ENCODE measurements around the gene ITPRIPL2. TPM values are rescaled to one million over a fixed set of nuclear protein-coding genes. Genes with fewer than 3 reads are reported as not detected.

Gene ITPRIPL2
- total RNA-seq, 4 donors from 2014 or later = 13.3 to 18.9 (median 18.5) TPM

- Histone ChIP-seq H3K9me3 (no peaks in the 10 kb centered on the region), H3K27me3 (no peaks in the 10 kb centered on the region), H3K36me3 (no peaks in the 10 kb centered on the region), H3K4me1 (peaks cover 32 to 36% of the 10 kb centered on the region in 2 donors), H3K27ac (peak overlapping the region; percentile 68 to 81 (median 74)), H3K4me3 (no peak overlapping the region)
- no peak for TF ChIP-seq POLR2A (IDR thresholded peaks at IDR 0.05)
- TF ChIP-seq, protein P1, sequence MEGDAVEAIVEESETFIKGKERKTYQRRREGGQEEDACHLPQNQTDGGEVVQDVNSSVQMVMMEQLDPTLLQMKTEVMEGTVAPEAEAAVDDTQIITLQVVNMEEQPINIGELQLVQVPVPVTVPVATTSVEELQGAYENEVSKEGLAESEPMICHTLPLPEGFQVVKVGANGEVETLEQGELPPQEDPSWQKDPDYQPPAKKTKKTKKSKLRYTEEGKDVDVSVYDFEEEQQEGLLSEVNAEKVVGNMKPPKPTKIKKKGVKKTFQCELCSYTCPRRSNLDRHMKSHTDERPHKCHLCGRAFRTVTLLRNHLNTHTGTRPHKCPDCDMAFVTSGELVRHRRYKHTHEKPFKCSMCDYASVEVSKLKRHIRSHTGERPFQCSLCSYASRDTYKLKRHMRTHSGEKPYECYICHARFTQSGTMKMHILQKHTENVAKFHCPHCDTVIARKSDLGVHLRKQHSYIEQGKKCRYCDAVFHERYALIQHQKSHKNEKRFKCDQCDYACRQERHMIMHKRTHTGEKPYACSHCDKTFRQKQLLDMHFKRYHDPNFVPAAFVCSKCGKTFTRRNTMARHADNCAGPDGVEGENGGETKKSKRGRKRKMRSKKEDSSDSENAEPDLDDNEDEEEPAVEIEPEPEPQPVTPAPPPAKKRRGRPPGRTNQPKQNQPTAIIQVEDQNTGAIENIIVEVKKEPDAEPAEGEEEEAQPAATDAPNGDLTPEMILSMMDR (IDR thresholded peaks at IDR 0.05 in 4 of 5, conservative IDR thresholded peaks at IDR 0.05 in 1 of 5) = no peak
- no peak for DNase-seq
- intact Hi-C loops (cut with DNase I; ENCODE audit: low total_unique reads) = no loop called here
- ATAC-seq = no peak
- in situ Hi-C loops (cut with MboI; ENCODE audit: low sequenced_read_pairs in 4 of 4) = no loop called here
Observed at GRCh38 chr16:19132255-19132654, 18.5 kb downstream of the ITPRIPL2 start.

GRCh38 chr16:19132898-19133297 lies 19.1 kb downstream of the ITPRIPL2 start:
- intact Hi-C loops (cut with DNase I; ENCODE audit: low total_unique reads) = no loop called here
- peak in 1 of 2 donors; percentile 28 for DNase-seq
- peaks cover 36 to 39% of the 10 kb centered on the region in 2 donors for H3K4me1 ChIP-seq

GRCh38 chr16:19133600-19133999 lies 19.8 kb downstream of the ITPRIPL2 start:
- no peak for TF ChIP-seq POLR2A (IDR thresholded peaks at IDR 0.05)
- TF ChIP-seq, protein P1 (IDR thresholded peaks at IDR 0.05 in 4 of 5, conservative IDR thresholded peaks at IDR 0.05 in 1 of 5) = no peak
- H3K4me3 ChIP-seq = no peak overlapping the region
- intact Hi-C loops (cut with DNase I; ENCODE audit: low total_unique reads) (no loop called here), in situ Hi-C loops (cut with MboI; ENCODE audit: low sequenced_read_pairs in 4 of 4) (no loop called here)
- H3K4me1 ChIP-seq = peaks cover 36 to 40% of the 10 kb centered on the region in 2 donors
- peak overlapping the region in 3 of 4 donors; percentile 13 to 81 (median 78) for H3K27ac ChIP-seq
- no peaks in the 10 kb centered on the region for H3K27me3 ChIP-seq
- H3K36me3 ChIP-seq = no peaks in the 10 kb centered on the region
- no peaks in the 10 kb centered on the region for H3K9me3 ChIP-seq
- ATAC-seq (no peak), DNase-seq (no peak)

More at GRCh38 chr16:19132898-19133297, 19.1 kb downstream of the ITPRIPL2 start:
- peak; percentile 22 to 38 for ATAC-seq
- in situ Hi-C loops (cut with MboI; ENCODE audit: low sequenced_read_pairs in 4 of 4) = no loop called here
- Histone ChIP-seq H3K27me3 (no peaks in the 10 kb centered on the region), H3K36me3 (no peaks in the 10 kb centered on the region), H3K27ac (peak overlapping the region in 3 of 4 donors; percentile 71 to 81 (median 78)), H3K9me3 (no peaks in the 10 kb centered on the region), H3K4me3 (no peak overlapping the region)
- TF ChIP-seq, protein P1 (IDR thresholded peaks at IDR 0.05 in 4 of 5, conservative IDR thresholded peaks at IDR 0.05 in 1 of 5) = no peak
- no peak for TF ChIP-seq POLR2A (IDR thresholded peaks at IDR 0.05)

DNA sequence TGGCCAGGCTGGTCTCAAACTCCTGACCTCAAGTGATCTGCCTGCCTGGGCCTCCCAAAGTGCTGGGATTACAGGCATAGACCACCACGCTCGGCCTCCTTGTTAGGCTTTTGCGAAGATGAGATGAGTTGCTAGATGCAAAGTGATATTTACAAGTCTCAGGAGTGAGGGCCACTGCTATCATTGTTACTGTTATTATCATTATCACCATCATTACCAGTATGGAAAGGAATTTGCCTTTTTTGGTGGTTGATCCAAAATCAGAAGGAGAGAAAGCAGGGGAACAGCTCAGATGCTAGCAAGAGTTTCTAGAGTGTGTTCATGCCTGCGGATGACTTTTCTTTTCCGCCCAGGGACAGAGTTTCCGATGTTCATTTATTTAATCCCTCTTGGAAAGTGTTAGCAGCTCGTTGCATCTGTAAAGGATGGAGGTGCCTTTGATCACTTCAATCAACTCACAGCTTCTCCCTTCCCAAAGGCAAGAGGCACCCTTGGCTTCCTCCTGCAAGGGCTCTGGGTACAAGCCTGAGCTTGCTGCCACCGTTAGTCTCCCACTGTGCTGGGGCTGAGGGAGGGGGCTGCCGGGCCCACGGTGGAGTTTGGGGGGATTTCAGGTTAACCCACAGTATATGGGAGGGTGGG lies 21.6 kb downstream of the ITPRIPL2 start:
- no peaks in the 10 kb centered on the region for H3K9me3 ChIP-seq
- H3K27ac ChIP-seq = peak overlapping the region in 1 of 4 donors; percentile 29
- peaks cover 42 to 46% of the 10 kb centered on the region in 2 donors for H3K4me1 ChIP-seq
- in situ Hi-C loops (cut with MboI; ENCODE audit: low sequenced_read_pairs in 4 of 4) (no loop called here), intact Hi-C loops (cut with DNase I; ENCODE audit: low total_unique reads) (no loop called here)
- H3K4me3 ChIP-seq = no peak overlapping the region
- H3K27me3 ChIP-seq = no peaks in the 10 kb centered on the region
- ATAC-seq (no peak), DNase-seq (no peak)
- no peak for TF ChIP-seq POLR2A (IDR thresholded peaks at IDR 0.05)
- TF ChIP-seq, protein P1 (IDR thresholded peaks at IDR 0.05 in 4 of 5, conservative IDR thresholded peaks at IDR 0.05 in 1 of 5) = no peak
- H3K36me3 ChIP-seq = no peaks in the 10 kb centered on the region
